BJ (cell line): ENCODE measurements around the gene AMZ2. TPM values are rescaled to one million over a fixed set of nuclear protein-coding genes. Genes with fewer than 3 reads are reported as not detected.
A peak's percentile ranks its signal among the peaks of the same experiment; 100 is the strongest.

Experiments used
- CTCF ChIA-PET: fragments of 350-600 bp; formaldehyde crosslinking; extraction: SDS; loops from one replicate; lab custom pipeline; 2021; ENCODE audit warnings: antibody characterized with exemption, inconsistent platforms; lab: Yijun Ruan, JAX
- POLR2A ChIA-PET: fragments of 300-600 bp; sonication (Branson Sonifier 250); formaldehyde crosslinking; extraction: SDS; loops from one replicate; lab custom pipeline; 2021; ENCODE audit warnings: antibody characterized with exemption; lab: Charles Lee
- DNase-seq: peaks from one replicate; pipeline ENCODE4 v3.0.0-alpha.2; 2011; ENCODE audit warnings: low read depth
- H3K27me3 ChIP-seq: 2 replicates; pipeline ENCODE4 v1.6.0; 2011; ENCODE audit warnings: low read length; ENCODE audit not compliant: control insufficient read depth, insufficient read depth
- H3K36me3 ChIP-seq: 2 replicates; pipeline ENCODE4 v1.5.1; 2011; ENCODE audit warnings: low read length; ENCODE audit not compliant: control insufficient read depth, insufficient read depth
- H3K4me3 ChIP-seq: 2 replicates; pipeline ENCODE4 v1.5.1; 2011; ENCODE audit warnings: low read depth, mild to moderate bottlenecking, control low read depth, low read length
- CTCF ChIP-seq: IDR thresholded peaks from 2 replicates; pipeline ENCODE4 v1.5.1; 2011; ENCODE audit warnings: low read depth, mild to moderate bottlenecking, control low read depth, inconsistent platforms, low read length, moderate library complexity; ENCODE audit not compliant: insufficient read depth
- polyA plus RNA-seq: library from polyadenylated mRNA; depleted of rRNA; stranded (reverse); fragments of >200 nt; gene quantifications from 2 replicates; pipeline ENCODE4 v1.2.3, GENCODE V29; 2011

Gene AMZ2
- polyA plus RNA-seq, 1 experiment = 52.0 TPM

- H3K4me3 ChIP-seq = peak overlapping the region; percentile 45
- POLR2A ChIA-PET = no interaction called here
- H3K27me3 ChIP-seq = peaks cover 9% of the 10 kb centered on the region
- CTCF ChIA-PET = interaction anchor here (0.6 to 2.1 kb wide), 2 partner anchors 12 to 109 kb away, joined by 3 to 6 read pairs; no protein-coding TSS in a partner anchor
- no peak for DNase-seq
- no peaks in the 10 kb centered on the region for H3K36me3 ChIP-seq
- TF ChIP-seq CTCF = no peak
These were observed 42.6 kb downstream of the AMZ2 start for GRCh38 chr17:68290268-68290954.

GRCh38 chr17:68290955-68291835, 43.4 kb downstream of the AMZ2 start, which contains the start of the genes ARSG and SLC16A6:
ARSG (plus strand) TSS chr17:68291495; CDS start chr17:68307494, 15,999 bp downstream.
SLC16A6 (minus strand) TSS chr17:68291127; CDS start chr17:68278320, 12,807 bp downstream.
- Histone ChIP-seq H3K4me3 (peak within 1 kb of the TSS; percentile 45), H3K36me3 (no peaks in the 10 kb centered on the region), H3K27me3 (peaks cover 11% of the 10 kb centered on the region)
- POLR2A ChIA-PET = no interaction called here
- TF ChIP-seq CTCF = no peak
- CTCF ChIA-PET = no interaction called here
- DNase-seq = no peak

GRCh38 chr17:68291836-68292688, 44.2 kb downstream of the AMZ2 start:
- TF ChIP-seq CTCF = no peak
- DNase-seq = no peak
- Histone ChIP-seq H3K36me3 (no peaks in the 10 kb centered on the region), H3K27me3 (peaks cover 12% of the 10 kb centered on the region), H3K4me3 (peak overlapping the region; percentile 45)
- ChIA-PET CTCF (no interaction called here), POLR2A (no interaction called here)

- POLR2A ChIA-PET = no interaction called here
- Histone ChIP-seq H3K27me3 (peaks cover 12% of the 10 kb centered on the region), H3K4me3 (no peak overlapping the region), H3K36me3 (no peaks in the 10 kb centered on the region)
- no peak for TF ChIP-seq CTCF
- CTCF ChIA-PET = no interaction called here
- DNase-seq = no peak
These were observed 44.8 kb downstream of the AMZ2 start for GRCh38 chr17:68292689-68293040.
